ENCODE measurements around the gene ARF6. TPM values are rescaled to one million over a fixed set of nuclear protein-coding genes. Genes with fewer than 3 reads are reported as not detected.

ARF6 gene
- total RNA-seq, 1 experiment from 2014 or later = 74.2 TPM

- Mint-ChIP-seq H3K4me1 (ENCODE audit: low read depth, unreplicated experiment) (peaks cover 46% of the 10 kb centered on the region), H3K27me3 (ENCODE audit: unreplicated experiment) (no peaks in the 10 kb centered on the region), H3K36me3 (ENCODE audit: insufficient read depth, unreplicated experiment) (peaks cover 11% of the 10 kb centered on the region), H3K4me3 (ENCODE audit: low read depth, unreplicated experiment) (no peak overlapping the region), H3K27ac (ENCODE audit: unreplicated experiment) (peak overlapping the region; percentile 88), H3K9me3 (ENCODE audit: low read depth, unreplicated experiment) (no peaks in the 10 kb centered on the region)
- no TSS peak for BruUV-seq (replicated peaks)
- intact Hi-C loops (cut with micrococcal nuclease; ENCODE audit: unreplicated experiment) = no loop called here
- TF ChIP-seq, protein P1, sequence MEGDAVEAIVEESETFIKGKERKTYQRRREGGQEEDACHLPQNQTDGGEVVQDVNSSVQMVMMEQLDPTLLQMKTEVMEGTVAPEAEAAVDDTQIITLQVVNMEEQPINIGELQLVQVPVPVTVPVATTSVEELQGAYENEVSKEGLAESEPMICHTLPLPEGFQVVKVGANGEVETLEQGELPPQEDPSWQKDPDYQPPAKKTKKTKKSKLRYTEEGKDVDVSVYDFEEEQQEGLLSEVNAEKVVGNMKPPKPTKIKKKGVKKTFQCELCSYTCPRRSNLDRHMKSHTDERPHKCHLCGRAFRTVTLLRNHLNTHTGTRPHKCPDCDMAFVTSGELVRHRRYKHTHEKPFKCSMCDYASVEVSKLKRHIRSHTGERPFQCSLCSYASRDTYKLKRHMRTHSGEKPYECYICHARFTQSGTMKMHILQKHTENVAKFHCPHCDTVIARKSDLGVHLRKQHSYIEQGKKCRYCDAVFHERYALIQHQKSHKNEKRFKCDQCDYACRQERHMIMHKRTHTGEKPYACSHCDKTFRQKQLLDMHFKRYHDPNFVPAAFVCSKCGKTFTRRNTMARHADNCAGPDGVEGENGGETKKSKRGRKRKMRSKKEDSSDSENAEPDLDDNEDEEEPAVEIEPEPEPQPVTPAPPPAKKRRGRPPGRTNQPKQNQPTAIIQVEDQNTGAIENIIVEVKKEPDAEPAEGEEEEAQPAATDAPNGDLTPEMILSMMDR (IDR thresholded peaks at IDR 0.05; ENCODE audit: unreplicated experiment) = no peak
- CTCF ChIA-PET = interaction anchor here (0.6 to 1.6 kb wide), 3 partner anchors 39 to 228 kb away, joined by 4 to 6 read pairs (median 4); no protein-coding TSS in a partner anchor
- no peak for DNase-seq
These were observed 14.3 kb downstream of the ARF6 start for GRCh38 chr14:49907186-49907585.

DNA sequence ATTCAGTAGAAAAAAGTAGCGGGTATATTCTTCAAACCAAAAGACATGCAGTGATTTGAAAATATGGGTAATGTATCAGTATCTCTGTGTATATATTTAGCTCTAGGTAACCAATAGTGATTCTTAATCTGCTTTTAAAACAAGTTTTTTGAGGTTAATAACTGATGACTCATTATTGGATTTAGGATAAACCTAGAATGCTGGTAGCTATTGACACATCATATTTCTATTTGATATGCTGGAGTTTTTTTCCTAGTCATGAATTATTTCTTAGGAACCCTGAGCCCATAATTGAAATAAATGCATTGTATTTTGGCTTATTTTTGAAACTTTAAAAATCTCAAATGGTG, 15.5 kb downstream of the ARF6 start:
- intact Hi-C loops (cut with micrococcal nuclease; ENCODE audit: unreplicated experiment) = no loop called here
- no TSS peak for BruUV-seq (replicated peaks)
- Mint-ChIP-seq H3K4me1 (ENCODE audit: low read depth, unreplicated experiment) (peaks cover 41% of the 10 kb centered on the region), H3K9me3 (ENCODE audit: low read depth, unreplicated experiment) (no peaks in the 10 kb centered on the region), H3K27ac (ENCODE audit: unreplicated experiment) (peak overlapping the region; percentile 88), H3K36me3 (ENCODE audit: insufficient read depth, unreplicated experiment) (peaks cover 4% of the 10 kb centered on the region), H3K4me3 (ENCODE audit: low read depth, unreplicated experiment) (no peak overlapping the region), H3K27me3 (ENCODE audit: unreplicated experiment) (no peaks in the 10 kb centered on the region)
- TF ChIP-seq, protein P1 (IDR thresholded peaks at IDR 0.05; ENCODE audit: unreplicated experiment) = no peak
- CTCF ChIA-PET = interaction anchor here (0.5 to 1.6 kb wide), 5 partner anchors 40 to 154 kb away, joined by 3 to 6 read pairs (median 4); no protein-coding TSS in a partner anchor
- no peak for DNase-seq

DNA sequence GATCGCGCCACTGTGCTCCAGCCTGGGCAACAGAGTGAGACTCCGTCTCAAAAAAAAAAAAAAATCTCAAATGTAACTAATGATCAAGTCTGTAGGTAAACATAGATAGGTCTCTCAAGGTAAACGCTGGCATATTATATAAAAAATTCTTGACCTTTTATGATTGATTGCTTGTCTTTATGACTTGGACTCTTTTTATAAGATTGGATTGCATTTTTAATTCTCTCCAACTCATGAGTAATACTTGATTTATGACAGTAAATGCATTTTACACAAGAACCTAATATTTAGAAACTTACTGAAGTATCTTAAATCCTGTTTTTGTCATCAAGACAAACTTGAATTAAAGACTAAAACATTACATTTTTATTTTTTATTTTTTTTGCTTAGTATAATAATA, 16.1 kb downstream of the ARF6 start:
- H3K36me3 Mint-ChIP-seq (ENCODE audit: insufficient read depth, unreplicated experiment) = peaks cover 4% of the 10 kb centered on the region
- H3K9me3 Mint-ChIP-seq (ENCODE audit: low read depth, unreplicated experiment) = no peaks in the 10 kb centered on the region
- TF ChIP-seq, protein P1 (IDR thresholded peaks at IDR 0.05; ENCODE audit: unreplicated experiment) = no peak
- no peak overlapping the region for H3K27ac Mint-ChIP-seq (ENCODE audit: unreplicated experiment)
- BruUV-seq (replicated peaks) = no TSS peak
- intact Hi-C loops (cut with micrococcal nuclease; ENCODE audit: unreplicated experiment) = no loop called here
- H3K27me3 Mint-ChIP-seq (ENCODE audit: unreplicated experiment) = no peaks in the 10 kb centered on the region
- CTCF ChIA-PET = interaction anchor here (0.9 kb wide), 1 partner anchor 153 kb away, joined by 3 read pairs; no protein-coding TSS in a partner anchor
- peaks cover 41% of the 10 kb centered on the region for H3K4me1 Mint-ChIP-seq (ENCODE audit: low read depth, unreplicated experiment)
- DNase-seq = no peak
- no peak overlapping the region for H3K4me3 Mint-ChIP-seq (ENCODE audit: low read depth, unreplicated experiment)

DNA sequence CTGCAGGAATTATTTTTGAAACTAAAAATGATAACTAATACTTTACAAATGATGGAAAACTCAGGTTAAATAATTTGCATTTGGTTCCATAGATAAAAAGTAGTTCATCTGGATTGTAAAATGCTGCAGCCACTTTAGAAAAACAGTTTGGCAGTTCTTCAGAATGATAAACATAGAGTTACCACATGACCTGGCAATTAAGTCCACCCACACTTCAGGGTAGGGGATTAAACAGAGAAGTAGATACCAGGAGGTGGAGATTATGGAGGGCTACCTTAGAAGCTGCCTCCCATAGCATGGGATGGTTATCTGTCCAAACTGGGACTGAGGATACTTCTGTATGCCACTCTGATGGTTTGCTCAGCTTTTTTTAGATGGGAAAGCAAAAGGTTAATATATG, 22.2 kb downstream of the ARF6 start:
- Mint-ChIP-seq H3K27me3 (ENCODE audit: unreplicated experiment) (no peaks in the 10 kb centered on the region), H3K27ac (ENCODE audit: unreplicated experiment) (no peak overlapping the region), H3K36me3 (ENCODE audit: insufficient read depth, unreplicated experiment) (peaks cover 4% of the 10 kb centered on the region), H3K4me1 (ENCODE audit: low read depth, unreplicated experiment) (peaks cover 20% of the 10 kb centered on the region), H3K4me3 (ENCODE audit: low read depth, unreplicated experiment) (no peak overlapping the region), H3K9me3 (ENCODE audit: low read depth, unreplicated experiment) (no peaks in the 10 kb centered on the region)
- no peak for DNase-seq
- CTCF ChIA-PET = no interaction called here
- TF ChIP-seq, protein P1 (IDR thresholded peaks at IDR 0.05; ENCODE audit: unreplicated experiment) = no peak
- no TSS peak for BruUV-seq (replicated peaks)
- intact Hi-C loops (cut with micrococcal nuclease; ENCODE audit: unreplicated experiment) = no loop called here

Measured in Calu3 (cell line).